GM12865 (cell line): Measurements from ENCODE around the gene MS4A6A.

Experiments
- DNase-seq: peaks from one replicate; pipeline ENCODE4 v3.0.0; 2010; ENCODE audit warnings: low read depth
- H3K4me3 ChIP-seq: 2 replicates; pipeline ENCODE4 v1.5.1; 2011; ENCODE audit warnings: mild to moderate bottlenecking, low read depth, low read length, control low read depth
- CTCF ChIP-seq: IDR thresholded peaks from 2 replicates; pipeline ENCODE4 v1.5.1; 2011; ENCODE audit warnings: low read length, control low read depth, low read depth, inconsistent platforms; ENCODE audit not compliant: insufficient read depth; ENCODE audit errors: missing control alignments

MS4A6A gene

GRCh38 chr11:60182541-60183330 is at the start of gene MS4A6A:
Gene MS4A6A (minus strand): TSS chr11:60183083. CDS start chr11:60181727, 1,356 bp downstream.
- no peak for DNase-seq

GRCh38 chr11:60230681-60231080 is 47.8 kb upstream of the MS4A6A start:
- no peak overlapping the region for H3K4me3 ChIP-seq
- no peak for DNase-seq
- no peak for TF ChIP-seq CTCF

More at GRCh38 chr11:60182541-60183330, at the start of gene MS4A6A:
- no peak within 1 kb of the TSS for H3K4me3 ChIP-seq
- TF ChIP-seq CTCF = no peak

GRCh38 chr11:60222141-60222540 is 39.3 kb upstream of the MS4A6A start:
- DNase-seq = no peak
- H3K4me3 ChIP-seq = no peak overlapping the region
- TF ChIP-seq CTCF = no peak

GRCh38 chr11:60221692-60222091 is 38.8 kb upstream of the MS4A6A start:
- TF ChIP-seq CTCF = no peak
- no peak for DNase-seq
- H3K4me3 ChIP-seq = no peak overlapping the region

GRCh38 chr11:60221181-60221580 is 38.3 kb upstream of the MS4A6A start:
- TF ChIP-seq CTCF = no peak
- no peak for DNase-seq
- H3K4me3 ChIP-seq = no peak overlapping the region

GRCh38 chr11:60214386-60214785 is 31.5 kb upstream of the MS4A6A start:
- DNase-seq = no peak
- no peak overlapping the region for H3K4me3 ChIP-seq
- TF ChIP-seq CTCF = no peak

- TF ChIP-seq CTCF = no peak
- DNase-seq = peak; percentile 11
- no peak overlapping the region for H3K4me3 ChIP-seq
These were observed 28.3 kb upstream of the MS4A6A start for GRCh38 chr11:60211206-60211605.
